H1 (cell line): ENCODE results near the gene CHRNA4. TPM values are rescaled to one million over a fixed set of nuclear protein-coding genes. Genes with fewer than 3 reads are reported as not detected.

ENCODE experiments used
- ASH2L ChIP-seq: fragments of 200-600, 300-600 bp; sonication (generic); IDR thresholded peaks from one replicate; pipeline ENCODE4 v1.7.1; 2017; ENCODE audit warnings: low read length
- CTCF ChIP-seq, 3 experiments: IDR thresholded peaks; 1 replicate in 2 of 3; 2 replicates in 1 of 3; pipeline versions ENCODE4 v1.5.1 to v1.6.1; 2011; ENCODE audit warnings: low read length in 3 of 3, mild to moderate bottlenecking in 3 of 3, inconsistent platforms in 2 of 3, low read depth in 1 of 3, moderate library complexity in 1 of 3; ENCODE audit not compliant: insufficient read depth in 1 of 3; ENCODE audit errors: control extremely low read depth in 1 of 3
- POLR2AphosphoS5 ChIP-seq: IDR thresholded peaks from 2 replicates; pipeline ENCODE4 v1.6.1; 2011; ENCODE audit warnings: low read depth, low read length
- SP4 ChIP-seq: IDR thresholded peaks from 2 replicates; pipeline ENCODE4 v1.6.1; 2012; ENCODE audit warnings: low read length, inconsistent platforms
- USF2 ChIP-seq: IDR thresholded peaks from 2 replicates; pipeline ENCODE4 v1.6.1; 2011; ENCODE audit warnings: low read length, improper control_type of control experiment
- polyA plus RNA-seq, 7 experiments: library from polyadenylated mRNA; depleted of rRNA in 3 of 7; stranded (reverse) in 5 of 7; unstranded in 2 of 7; fragments of >200 nt in 5 of 7; fragments of 200-250 nt in 2 of 7; gene quantifications; 1 replicate in 5 of 7; 2 replicates in 1 of 7; 4 replicates in 1 of 7; pipeline versions ENCODE4 v1.2.1 to v1.2.3, GENCODE V29; 2011 to 2013; ENCODE audit warnings: missing spikeins in 2 of 7, mixed read lengths in 2 of 7
- total RNA-seq: library from RNA; stranded (reverse); fragmentation: NEBNext Ultra II Directional; extraction: Animal tissue kit (Norgen Biotek cat#: 25700); gene quantifications from 2 replicates; pipeline ENCODE4 v1.2.1, GENCODE V29; 2021

The CHRNA4 gene
- total and polyA plus RNA-seq, 2 of the 8 experiments (the other 6 are each of a cell fraction or from before 2014, with no cell fraction given): 4.3 to 5.7 TPM

GRCh38 chr20:63376283-63377250 is 15.4 kb upstream of the CHRNA4 start (continued):
- TF ChIP-seq CTCF (IDR thresholded peaks at IDR 0.05; ENCODE audit: control extremely low read depth in 1 of 3, insufficient read depth in 1 of 3, low read depth in 1 of 3, low read length in 3 of 3) (no peak), ASH2L (no peak), USF2 (no peak), POLR2AphosphoS5 (no peak), SP4 (no peak)
